OCI-LY3 (cell line): ENCODE measurements around the gene MPP7.

ENCODE experiments used
- H2AFZ ChIP-seq: fragments of 200-600, 300-600 bp; shearing (Covaris generic); 2 replicates; pipeline ENCODE4 v1.6.0; 2014; ENCODE audit warnings: antibody characterized with exemption, low read depth, low read length
- H3K27ac ChIP-seq: fragments of 200-600, 300-600 bp; sonication (generic); 2 replicates; pipeline ENCODE4 v1.5.1; 2014; ENCODE audit warnings: mild to moderate bottlenecking, low read length, moderate library complexity, mixed read lengths
- H3K27me3 ChIP-seq: fragments of 200-600, 300-600 bp; sonication (generic); 2 replicates; pipeline ENCODE4 v1.6.1; 2014; ENCODE audit warnings: low read depth, low read length, mixed read lengths
- H3K36me3 ChIP-seq: fragments of 200-600, 300-600 bp; sonication (generic); replicated peaks from 2 replicates; pipeline ENCODE3; 2014; ENCODE audit warnings: low read depth, low read length, mixed read lengths
- H3K4me1 ChIP-seq: fragments of 300-600, 200-600 bp; sonication (generic); 2 replicates; pipeline ENCODE4 v1.6.1; 2014; ENCODE audit warnings: low read length, mixed read lengths
- H3K4me2 ChIP-seq: fragments of 200-600, 300-600 bp; sonication (generic); 2 replicates; pipeline ENCODE4 v1.6.1; 2014; ENCODE audit warnings: low read length, mixed read lengths
- H3K4me3 ChIP-seq: fragments of 300-600, 200-600 bp; sonication (generic); 2 replicates; pipeline ENCODE4 v1.5.1; 2014; ENCODE audit warnings: antibody characterized with exemption, mild to moderate bottlenecking, low read length, moderate library complexity
- H3K79me2 ChIP-seq: fragments of 300-600, 200-600 bp; shearing (Covaris generic); 2 replicates; pipeline ENCODE4 v1.6.1; 2014; ENCODE audit warnings: mild to moderate bottlenecking, low read length, mixed read lengths
- H3K9ac ChIP-seq: fragments of 300-600, 200-600 bp; shearing (Covaris generic); 2 replicates; pipeline ENCODE4 v1.6.0; 2014; ENCODE audit warnings: mild to moderate bottlenecking, low read length, moderate library complexity
- H3K9me3 ChIP-seq: fragments of 200-600, 300-600 bp; shearing (Covaris generic); 2 replicates; pipeline ENCODE4 v1.6.1; 2014; ENCODE audit warnings: low read length, mixed read lengths; ENCODE audit not compliant: insufficient read depth
- H4K20me1 ChIP-seq: fragments of 200-600, 300-600 bp; sonication (generic); 2 replicates; pipeline ENCODE4 v1.6.1; 2016; ENCODE audit warnings: low read length, mixed read lengths; ENCODE audit not compliant: insufficient read depth
- EZH2phosphoT487 ChIP-seq: fragments of 200-600 bp; shearing (Covaris generic); IDR thresholded peaks from 2 replicates; pipeline ENCODE4 v1.6.1; 2018; ENCODE audit warnings: antibody characterized with exemption, mixed run types, low read depth
- TF ChIP-seq, protein P1 (sequence below): fragments of 200-600, 300-600 bp; sonication (generic); IDR thresholded peaks from 2 replicates; pipeline ENCODE4 v1.5.1; 2014; ENCODE audit warnings: antibody characterized with exemption, low read length, low read depth

Gene MPP7

DNA sequence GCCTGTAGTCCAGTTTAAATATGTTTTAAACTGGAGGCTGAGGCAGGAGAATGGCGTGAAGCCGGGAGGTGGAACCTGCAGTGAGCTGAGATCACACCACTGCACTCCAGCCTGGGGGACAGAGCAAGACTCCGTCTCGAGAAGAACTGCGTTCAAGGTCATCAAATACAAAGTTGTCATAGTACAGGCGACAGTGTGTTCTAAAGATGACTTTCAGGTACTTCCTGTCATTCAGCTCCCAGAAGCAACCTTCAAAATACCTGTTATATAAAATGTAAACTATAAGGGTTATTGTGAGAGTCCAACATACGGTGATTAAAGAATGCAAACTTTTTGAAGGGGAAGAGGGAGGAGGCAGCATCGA lies 8.7 kb downstream of the MPP7 start:
- Histone ChIP-seq H2AFZ (no peak overlapping the region), H3K36me3 (no peaks in the 10 kb centered on the region), H3K79me2 (no peaks in the 10 kb centered on the region), H3K27me3 (no peaks in the 10 kb centered on the region), H3K9ac (no peak overlapping the region), H4K20me1 (no peaks in the 10 kb centered on the region), H3K4me2 (no peak overlapping the region), H3K4me1 (peaks cover 11% of the 10 kb centered on the region), H3K27ac (no peak overlapping the region), H3K9me3 (no peaks in the 10 kb centered on the region), H3K4me3 (no peak overlapping the region)
- TF ChIP-seq, protein P1, sequence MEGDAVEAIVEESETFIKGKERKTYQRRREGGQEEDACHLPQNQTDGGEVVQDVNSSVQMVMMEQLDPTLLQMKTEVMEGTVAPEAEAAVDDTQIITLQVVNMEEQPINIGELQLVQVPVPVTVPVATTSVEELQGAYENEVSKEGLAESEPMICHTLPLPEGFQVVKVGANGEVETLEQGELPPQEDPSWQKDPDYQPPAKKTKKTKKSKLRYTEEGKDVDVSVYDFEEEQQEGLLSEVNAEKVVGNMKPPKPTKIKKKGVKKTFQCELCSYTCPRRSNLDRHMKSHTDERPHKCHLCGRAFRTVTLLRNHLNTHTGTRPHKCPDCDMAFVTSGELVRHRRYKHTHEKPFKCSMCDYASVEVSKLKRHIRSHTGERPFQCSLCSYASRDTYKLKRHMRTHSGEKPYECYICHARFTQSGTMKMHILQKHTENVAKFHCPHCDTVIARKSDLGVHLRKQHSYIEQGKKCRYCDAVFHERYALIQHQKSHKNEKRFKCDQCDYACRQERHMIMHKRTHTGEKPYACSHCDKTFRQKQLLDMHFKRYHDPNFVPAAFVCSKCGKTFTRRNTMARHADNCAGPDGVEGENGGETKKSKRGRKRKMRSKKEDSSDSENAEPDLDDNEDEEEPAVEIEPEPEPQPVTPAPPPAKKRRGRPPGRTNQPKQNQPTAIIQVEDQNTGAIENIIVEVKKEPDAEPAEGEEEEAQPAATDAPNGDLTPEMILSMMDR: no peak
- no peak for TF ChIP-seq EZH2phosphoT487

DNA sequence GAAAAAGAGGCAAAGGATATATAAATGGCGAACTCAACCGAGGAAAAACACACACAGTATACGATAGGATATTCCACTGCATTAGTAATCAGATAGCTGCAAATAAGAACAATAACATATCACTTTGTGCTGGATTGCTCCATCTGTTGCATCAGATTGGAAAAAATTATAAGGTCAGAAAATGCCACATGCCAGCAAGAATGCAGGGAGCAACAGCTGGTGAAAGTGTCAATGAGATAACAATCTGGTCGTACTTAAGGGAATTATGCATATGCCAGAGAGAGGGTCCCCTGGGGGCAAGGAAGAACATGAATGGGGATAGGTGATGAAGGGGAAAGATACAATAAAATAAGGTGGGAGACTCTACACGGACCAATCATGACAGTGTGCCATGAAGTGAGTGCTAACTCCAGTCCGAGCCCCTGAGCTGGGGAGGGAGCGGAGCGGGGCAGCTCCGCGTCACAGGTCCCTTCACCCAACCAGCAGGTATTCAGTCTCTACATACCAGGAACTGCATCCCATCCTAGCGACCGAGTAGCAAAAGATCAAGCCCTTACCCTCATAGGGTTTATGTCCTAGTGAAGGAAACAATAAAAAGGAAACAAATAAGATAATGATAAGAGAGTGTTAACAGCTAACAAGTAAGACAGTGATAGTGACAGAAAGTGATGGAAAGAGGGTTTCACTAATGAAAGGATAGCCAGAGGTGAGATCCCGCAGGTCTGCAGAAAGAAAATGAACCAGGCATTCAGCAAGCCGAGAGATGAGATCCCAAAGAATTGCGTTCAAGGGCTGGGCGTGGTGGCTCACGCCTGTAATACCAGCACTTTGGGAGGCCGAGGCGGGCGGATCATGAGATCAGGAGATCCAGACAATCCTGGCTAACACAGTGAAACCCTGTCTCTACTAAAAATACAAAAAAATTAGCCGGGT lies 9.4 kb downstream of the MPP7 start:
- Histone ChIP-seq H3K9me3 (no peaks in the 10 kb centered on the region), H3K27ac (no peak overlapping the region), H3K4me3 (no peak overlapping the region), H3K27me3 (no peaks in the 10 kb centered on the region), H3K4me1 (peaks cover 7% of the 10 kb centered on the region), H3K4me2 (no peak overlapping the region), H4K20me1 (no peaks in the 10 kb centered on the region), H3K36me3 (no peaks in the 10 kb centered on the region), H3K9ac (no peak overlapping the region), H3K79me2 (no peaks in the 10 kb centered on the region), H2AFZ (no peak overlapping the region)
- no peak for TF ChIP-seq EZH2phosphoT487
- TF ChIP-seq, protein P1: no peak

DNA sequence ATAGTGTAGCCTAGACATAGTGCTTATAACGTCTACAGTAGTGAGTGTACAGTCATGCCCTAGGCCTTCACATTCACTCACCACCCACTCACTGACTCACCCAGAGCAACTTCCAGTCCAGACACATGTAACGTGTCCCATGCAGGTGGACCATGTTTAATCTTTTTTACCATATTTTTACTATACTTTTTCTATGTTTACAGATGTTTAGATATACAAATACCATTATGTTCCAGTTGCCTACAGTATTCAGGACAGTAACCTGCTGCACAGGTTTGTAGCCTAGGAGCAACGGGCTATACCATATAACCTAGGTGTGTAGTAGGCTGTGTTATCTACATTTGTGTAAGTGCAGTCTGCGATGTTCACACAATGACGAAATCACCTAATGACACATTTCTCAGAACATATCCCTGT lies 11.0 kb downstream of the MPP7 start:
- Histone ChIP-seq H3K4me2 (no peak overlapping the region), H3K4me3 (no peak overlapping the region), H3K27me3 (no peaks in the 10 kb centered on the region), H3K36me3 (no peaks in the 10 kb centered on the region), H3K9me3 (no peaks in the 10 kb centered on the region), H3K79me2 (no peaks in the 10 kb centered on the region), H3K27ac (no peak overlapping the region), H2AFZ (no peak overlapping the region), H3K4me1 (peaks cover 7% of the 10 kb centered on the region), H3K9ac (no peak overlapping the region), H4K20me1 (no peaks in the 10 kb centered on the region)
- TF ChIP-seq EZH2phosphoT487: no peak
- TF ChIP-seq, protein P1: no peak

DNA sequence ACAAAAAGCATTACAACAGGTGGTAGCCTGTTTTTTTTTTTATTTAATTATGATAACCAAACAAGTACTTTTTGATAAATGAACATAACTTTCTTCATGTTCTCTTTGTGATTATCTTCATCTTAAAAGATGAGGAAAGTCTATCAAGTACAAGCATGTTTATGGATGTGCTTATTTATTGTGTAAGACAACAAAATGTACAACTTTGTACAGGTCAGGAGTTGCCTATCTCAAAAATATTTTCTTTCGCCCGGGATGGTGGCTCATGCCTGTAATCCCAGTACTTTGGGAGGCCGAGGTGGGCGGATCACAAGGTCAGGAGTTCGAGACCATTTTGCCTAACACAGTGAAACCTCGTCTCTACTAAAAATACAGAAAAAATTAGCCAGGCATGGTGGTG lies 17.0 kb downstream of the MPP7 start:
- H3K9ac ChIP-seq: no peak overlapping the region

More for the DNA sequence above, 17.0 kb downstream of the MPP7 start:
- H2AFZ ChIP-seq: no peak overlapping the region
- H3K4me3 ChIP-seq: no peak overlapping the region
- H4K20me1 ChIP-seq: no peaks in the 10 kb centered on the region
- no peaks in the 10 kb centered on the region for H3K4me1 ChIP-seq
- no peak overlapping the region for H3K27ac ChIP-seq
- no peak for TF ChIP-seq EZH2phosphoT487
- TF ChIP-seq, protein P1: no peak
- H3K36me3 ChIP-seq: no peaks in the 10 kb centered on the region
- H3K4me2 ChIP-seq: no peak overlapping the region
- H3K9me3 ChIP-seq: no peaks in the 10 kb centered on the region
- H3K79me2 ChIP-seq: no peaks in the 10 kb centered on the region
- no peaks in the 10 kb centered on the region for H3K27me3 ChIP-seq
